GM04504 (cell line): ENCODE data around the gene SCYGR8.
"Not testable (repeated sequence)": the region's sequence is repeated elsewhere in the genome, so short reads cannot be mapped to it uniquely, and the experiment has no call there.

Experiments used
- DNase-seq: peaks from one replicate; pipeline ENCODE4 v3.0.0-alpha.2; 2012; ENCODE audit warnings: low read depth

The SCYGR8 gene

GRCh38 chr2:227745594-227745993 is at the start of gene SCYGR8:
Gene SCYGR8 (plus strand): TSS chr2:227745894. CDS start chr2:227745894, 0 bp downstream.
- DNase-seq: no peak

GRCh38 chr2:227696990-227697679 is 48.6 kb upstream of the SCYGR8 start:
- DNase-seq: no peak

GRCh38 chr2:227701556-227701955 is 44.1 kb upstream of the SCYGR8 start:
- DNase-seq: no peak

- DNase-seq: no peak
Measured at GRCh38 chr2:227703280-227703732, 42.4 kb upstream of the SCYGR8 start.

- DNase-seq: no peak
Measured at GRCh38 chr2:227703961-227704360, 41.7 kb upstream of the SCYGR8 start.

GRCh38 chr2:227706859-227707258 is 38.8 kb upstream of the SCYGR8 start:
- no peak for DNase-seq

GRCh38 chr2:227707390-227707789 is 38.3 kb upstream of the SCYGR8 start:
- DNase-seq: no peak

GRCh38 chr2:227710986-227711385 is 34.7 kb upstream of the SCYGR8 start:
- DNase-seq: no peak

GRCh38 chr2:227713291-227713690 is 32.4 kb upstream of the SCYGR8 start:
- no peak for DNase-seq

- DNase-seq: no peak
Measured at GRCh38 chr2:227716501-227716900, 29.2 kb upstream of the SCYGR8 start.

- DNase-seq: peak; percentile 34
Measured at GRCh38 chr2:227717687-227718567, 27.8 kb upstream of the SCYGR8 start, which contains the start of gene SLC19A3. Gene SLC19A3 (minus strand): TSS chr2:227718028. CDS start chr2:227702318, 15,710 bp downstream.

- DNase-seq: no peak
Measured at GRCh38 chr2:227719641-227720040, 26.1 kb upstream of the SCYGR8 start.

GRCh38 chr2:227720680-227721079 is 25.0 kb upstream of the SCYGR8 start:
- DNase-seq: no peak

- DNase-seq: not testable (repeated sequence)
Measured at GRCh38 chr2:227722821-227723220, 22.9 kb upstream of the SCYGR8 start.

GRCh38 chr2:227724394-227725039 is 21.2 kb upstream of the SCYGR8 start, which contains the start of gene SCYGR6:
Gene SCYGR6 (minus strand): TSS chr2:227724757. CDS start chr2:227724757, 0 bp downstream.
- no peak for DNase-seq

GRCh38 chr2:227728035-227728434 is 17.7 kb upstream of the SCYGR8 start, which contains the start of gene SCYGR7:
Gene SCYGR7 (plus strand): TSS chr2:227728335. CDS start chr2:227728335, 0 bp downstream.
- DNase-seq: no peak

- DNase-seq: no peak
Measured at GRCh38 chr2:227739351-227739750, 6.3 kb upstream of the SCYGR8 start.

- DNase-seq: not testable (repeated sequence)
Measured at GRCh38 chr2:227740705-227741104, 5.0 kb upstream of the SCYGR8 start.

- no peak for DNase-seq
Measured at GRCh38 chr2:227748079-227748478, 2.4 kb downstream of the SCYGR8 start.

GRCh38 chr2:227756261-227756660 is 10.6 kb downstream of the SCYGR8 start:
- not testable (repeated sequence) for DNase-seq

- DNase-seq: no peak
Measured at GRCh38 chr2:227759411-227760118, 13.9 kb downstream of the SCYGR8 start.
